AG08395 (cell line): ENCODE results near the gene LRRTM4.

Source experiments
- DNase-seq: peaks from one replicate; pipeline ENCODE4 v3.0.0; 2012; ENCODE audit warnings: mixed read lengths, low spot score

Gene LRRTM4

GRCh38 chr2:77521931-77522470 is at the start of gene LRRTM4:
Gene LRRTM4, minus strand, starts transcription at chr2:77522376.
- DNase-seq, result no peak

GRCh38 chr2:77571545-77571944 is 49.4 kb upstream of the LRRTM4 start:
- DNase-seq, result no peak

GRCh38 chr2:77567723-77568122 is 45.5 kb upstream of the LRRTM4 start:
- no peak for DNase-seq

GRCh38 chr2:77566582-77566981 is 44.4 kb upstream of the LRRTM4 start:
- DNase-seq, result no peak

- no peak for DNase-seq
Measured at GRCh38 chr2:77566131-77566530, 44.0 kb upstream of the LRRTM4 start.

GRCh38 chr2:77552956-77553355 is 30.8 kb upstream of the LRRTM4 start:
- no peak for DNase-seq

GRCh38 chr2:77538031-77538430 is 15.9 kb upstream of the LRRTM4 start:
- no peak for DNase-seq

GRCh38 chr2:77522888-77523287 is 712 bp upstream of the LRRTM4 start:
- DNase-seq, result no peak

GRCh38 chr2:77521548-77521891 is 656 bp downstream of the LRRTM4 start:
- no peak for DNase-seq

GRCh38 chr2:77520641-77521547 is 1.3 kb downstream of the LRRTM4 start:
- no peak for DNase-seq

GRCh38 chr2:77519888-77520506 is 2.2 kb downstream of the LRRTM4 start:
- no peak for DNase-seq

GRCh38 chr2:77519164-77519887 is 2.9 kb downstream of the LRRTM4 start:
- DNase-seq, result no peak

- no peak for DNase-seq
Measured at GRCh38 chr2:77518311-77518710, 3.9 kb downstream of the LRRTM4 start.

- no peak for DNase-seq
Measured at GRCh38 chr2:77513191-77513590, 9.0 kb downstream of the LRRTM4 start.

- no peak for DNase-seq
Measured at GRCh38 chr2:77512507-77512906, 9.7 kb downstream of the LRRTM4 start.

- DNase-seq, result no peak
Measured at GRCh38 chr2:77508511-77508910, 13.7 kb downstream of the LRRTM4 start.

- DNase-seq, result no peak
Measured at GRCh38 chr2:77507657-77508056, 14.5 kb downstream of the LRRTM4 start.

- DNase-seq, result no peak
Measured at GRCh38 chr2:77488141-77488540, 34.0 kb downstream of the LRRTM4 start.

GRCh38 chr2:77487074-77487803 is 34.9 kb downstream of the LRRTM4 start:
- no peak for DNase-seq

- no peak for DNase-seq
Measured at GRCh38 chr2:77484026-77484425, 38.1 kb downstream of the LRRTM4 start.

GRCh38 chr2:77479895-77480294 is 42.3 kb downstream of the LRRTM4 start:
- DNase-seq, result no peak

- DNase-seq, result no peak
Measured at GRCh38 chr2:77479395-77479794, 42.8 kb downstream of the LRRTM4 start.
